Stimulated activated CD4-positive, alpha-beta T cell treated with anti-CD3 and anti-CD28 coated beads, Interleukin-2, amount 100 ng/mL, for 48 hours (primary cell): ENCODE results near the gene ZNF574.

ENCODE experiments used
- DNase-seq, 2 donors: peaks; one replicate each; pipeline ENCODE4 v3.0.0-alpha.2; 2020

The ZNF574 gene

GRCh38 chr19:42060117-42060516 is 15.8 kb upstream of the ZNF574 start:
- DNase-seq = no peak

DNA sequence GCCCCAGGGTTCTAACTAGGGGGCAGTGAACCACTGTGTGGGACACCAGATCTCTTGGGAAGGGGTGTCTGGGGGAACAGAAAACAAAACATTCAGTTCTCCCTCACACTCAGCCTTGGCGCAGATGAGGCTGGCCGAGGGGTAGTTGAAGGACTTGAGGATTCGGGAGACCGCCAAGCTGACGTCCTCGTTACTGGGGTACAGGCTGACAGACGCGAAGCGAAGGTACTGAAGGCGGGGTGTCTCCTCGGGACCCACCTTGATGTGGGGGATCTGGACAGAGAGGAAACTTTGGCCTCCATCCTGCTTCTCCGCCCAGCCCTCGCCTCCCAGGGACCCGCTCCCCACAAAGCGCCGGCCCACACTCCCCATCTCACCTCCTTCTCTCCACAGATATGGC is 13.6 kb upstream of the ZNF574 start:
- DNase-seq = no peak

GRCh38 chr19:42064432-42064831 is 11.5 kb upstream of the ZNF574 start:
- no peak for DNase-seq

- DNase-seq = no peak
These were observed 10.9 kb upstream of the ZNF574 start for GRCh38 chr19:42065051-42065450.

GRCh38 chr19:42065511-42065910 is 10.5 kb upstream of the ZNF574 start:
- DNase-seq = no peak

GRCh38 chr19:42066075-42066754 is 9.8 kb upstream of the ZNF574 start:
- no peak for DNase-seq

DNA sequence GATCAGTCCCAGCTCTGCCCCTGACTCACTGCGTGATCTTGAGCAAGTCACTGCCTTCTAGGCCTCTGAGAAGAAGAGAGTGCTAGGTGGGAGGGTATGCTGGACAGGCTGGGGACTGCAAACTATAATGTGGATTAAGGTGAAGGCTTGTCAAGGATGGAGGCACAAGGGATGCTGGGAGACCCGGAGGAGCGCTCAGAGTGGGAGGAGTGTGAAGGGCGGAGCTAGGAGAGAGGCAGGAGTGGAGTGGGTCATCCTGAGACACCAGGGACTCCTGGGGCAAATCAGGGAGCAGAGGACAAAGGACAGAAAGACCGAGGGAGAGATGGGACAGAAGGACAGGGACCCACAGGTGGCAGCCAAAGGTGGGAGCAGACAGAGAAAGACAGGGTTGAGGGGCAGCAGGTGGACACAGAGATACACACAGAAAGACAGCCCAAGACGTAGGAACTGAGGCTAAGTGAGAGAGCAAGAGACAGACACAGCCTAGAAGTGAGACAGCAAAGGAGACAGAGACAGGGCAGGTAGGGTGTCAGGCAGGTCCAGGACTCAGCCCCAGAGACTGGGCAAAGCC is 8.6 kb upstream of the ZNF574 start:
- DNase-seq = no peak

DNA sequence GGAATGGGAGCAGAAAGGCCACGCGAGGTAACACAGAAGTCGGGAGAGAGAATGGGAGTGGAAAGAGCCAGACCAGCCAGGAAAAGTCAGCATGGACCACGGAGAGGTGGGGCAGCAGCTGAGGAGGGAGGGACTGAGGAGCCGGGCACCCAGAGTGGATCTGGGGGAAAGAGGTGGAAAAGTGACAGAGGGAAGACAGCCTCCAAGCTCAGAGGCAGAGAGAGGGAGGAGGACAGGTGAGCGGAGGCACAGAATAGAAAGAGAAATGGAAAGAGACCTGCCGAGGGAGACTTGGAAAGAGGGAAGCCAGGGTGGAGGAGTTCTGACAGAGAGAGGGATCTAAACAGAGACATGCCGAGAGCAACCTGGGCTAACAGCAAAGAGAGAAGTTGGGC is 7.6 kb upstream of the ZNF574 start:
- no peak for DNase-seq

DNA sequence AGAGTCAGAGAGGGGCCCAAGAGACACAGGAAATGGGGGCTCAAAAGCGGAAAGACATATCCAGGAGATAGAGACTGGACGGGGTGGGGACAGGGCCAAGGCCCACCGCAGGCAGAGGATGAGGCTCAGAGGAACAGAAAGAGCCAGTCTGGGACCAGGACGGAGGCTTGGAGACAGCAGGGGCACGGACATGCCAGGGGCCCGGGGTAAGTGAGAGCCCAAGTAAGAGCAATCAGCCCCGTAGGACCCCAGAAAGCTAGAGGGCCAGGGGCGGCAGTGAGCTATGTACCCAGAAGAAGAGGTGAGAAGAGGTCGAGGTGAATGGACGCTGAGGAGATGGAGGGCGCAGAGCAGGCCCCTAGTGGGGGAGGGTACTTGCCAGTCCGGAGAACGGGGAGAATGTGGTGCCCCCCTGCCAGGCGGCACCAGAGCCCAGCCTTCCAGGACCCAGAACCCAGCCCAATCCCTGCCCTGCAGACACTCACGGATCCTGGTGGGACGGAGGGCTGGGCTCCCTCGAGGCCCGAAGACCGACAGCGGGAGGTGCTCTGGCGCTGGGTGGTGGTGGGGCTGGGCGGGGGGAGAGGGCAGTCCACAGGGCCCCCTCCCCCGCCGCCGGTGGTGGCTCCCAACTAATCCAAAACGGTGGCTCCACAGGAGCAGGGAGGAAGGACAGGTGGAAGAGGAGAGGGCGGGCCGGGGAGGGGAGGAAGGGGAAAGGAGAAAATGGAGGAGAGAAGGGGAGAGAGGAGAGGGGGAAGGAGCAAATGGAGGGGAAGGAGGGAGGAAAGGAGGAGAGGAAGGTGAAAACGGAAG is 7.0 kb upstream of the ZNF574 start:
- DNase-seq = no peak

DNA sequence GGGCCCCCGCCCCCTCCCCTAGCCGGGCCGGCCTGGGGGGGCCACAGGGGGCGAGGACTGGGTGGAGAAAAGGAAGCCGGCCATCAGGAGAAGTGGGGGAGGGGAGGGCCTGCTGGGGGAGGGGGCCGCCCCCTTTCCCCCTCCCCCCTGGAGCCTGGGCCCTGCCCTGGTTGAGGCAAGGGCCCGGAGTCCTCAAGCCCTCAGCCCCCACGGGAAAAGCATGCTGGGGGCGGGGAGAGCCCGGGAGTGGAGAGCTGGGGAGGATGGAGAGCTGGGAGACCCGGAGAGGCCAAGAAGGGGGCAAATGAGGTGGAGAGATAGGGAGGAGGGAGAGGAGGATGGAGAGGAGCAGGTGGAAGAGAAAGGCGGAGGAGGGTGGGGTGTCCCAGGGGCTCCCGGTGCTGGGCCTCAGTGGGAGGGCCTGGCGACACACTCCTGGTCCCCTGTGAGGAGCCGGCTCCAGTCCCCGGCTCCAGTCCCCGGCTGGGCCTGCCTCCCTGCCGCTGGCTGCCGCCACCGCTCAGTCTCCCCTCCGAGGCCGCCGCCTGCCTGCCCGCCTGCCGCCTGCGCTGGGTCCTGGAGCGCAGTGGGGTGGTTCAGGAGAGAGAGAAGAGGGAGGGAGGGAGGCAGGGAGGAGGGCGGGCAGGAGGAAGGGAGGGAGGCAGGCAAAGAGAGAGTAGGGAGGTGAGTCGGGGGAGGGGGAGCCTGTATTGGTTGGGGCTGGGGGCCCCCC is 6.2 kb upstream of the ZNF574 start, which contains the start of gene GRIK5:
Gene GRIK5 (minus strand): TSS at position 588 of the 733 bp plus-strand sequence. CDS start 4,436 bp downstream, outside the sequence.
- DNase-seq = no peak

DNA sequence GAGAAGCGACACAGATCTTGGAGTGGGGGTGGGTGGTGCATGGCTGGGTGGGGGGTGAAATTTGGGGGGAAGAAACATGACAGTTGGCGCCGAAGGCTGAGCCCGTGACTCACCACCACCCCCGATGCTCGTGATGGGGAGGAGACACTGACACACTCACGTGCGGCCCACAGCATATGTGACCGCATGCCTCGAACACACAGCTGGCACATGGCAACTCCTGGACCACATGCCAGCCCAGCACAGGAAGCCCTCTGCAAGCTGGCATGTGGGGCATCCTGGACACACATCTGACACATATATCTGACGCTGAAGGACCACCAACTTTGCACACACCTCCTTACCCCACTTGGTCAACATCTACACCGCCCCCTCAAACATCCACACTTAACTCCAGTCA is 4.7 kb upstream of the ZNF574 start:
- DNase-seq = no peak

DNA sequence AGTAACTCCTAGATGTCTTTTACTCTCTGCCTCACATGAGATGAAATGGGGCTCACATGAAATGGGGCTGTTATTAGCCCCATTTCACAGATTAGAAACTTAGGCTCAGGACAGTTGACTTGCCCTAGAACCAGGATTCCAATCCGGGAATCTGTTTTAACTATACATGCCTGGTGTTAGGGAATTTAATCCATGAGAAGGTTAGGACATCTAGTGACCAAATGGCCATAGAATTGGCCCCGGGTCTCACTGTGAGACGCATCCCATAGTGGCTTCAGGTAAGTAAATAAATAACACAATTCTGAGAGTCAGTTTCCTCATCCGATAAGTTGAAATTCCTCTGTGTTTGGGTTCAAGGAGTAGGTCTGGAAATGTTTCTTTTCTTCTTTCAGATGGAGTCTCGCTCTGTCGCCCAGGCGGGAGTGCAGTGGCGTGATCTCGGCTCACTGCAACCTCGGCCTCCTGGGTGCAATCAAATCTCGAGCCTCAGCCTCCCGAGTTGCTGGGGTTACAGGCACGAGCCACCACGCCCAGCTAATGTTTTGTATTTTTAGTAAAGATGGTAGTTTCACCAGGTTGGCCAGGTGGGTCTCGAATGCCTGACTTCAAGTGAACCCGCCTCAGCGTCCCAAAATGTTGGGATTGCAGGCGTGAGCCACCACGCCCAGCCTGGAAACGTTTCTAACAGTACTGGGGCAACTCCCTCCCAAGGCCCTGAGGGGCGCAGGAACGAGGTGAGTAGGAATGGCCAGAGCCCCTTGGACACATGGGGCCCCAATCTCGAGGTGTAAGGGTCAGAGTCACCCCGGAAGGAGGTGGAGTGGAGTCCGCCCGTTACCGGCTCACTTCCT is 1.2 kb upstream of the ZNF574 start:
- peak in 1 of 2 donors; percentile 18 for DNase-seq

DNA sequence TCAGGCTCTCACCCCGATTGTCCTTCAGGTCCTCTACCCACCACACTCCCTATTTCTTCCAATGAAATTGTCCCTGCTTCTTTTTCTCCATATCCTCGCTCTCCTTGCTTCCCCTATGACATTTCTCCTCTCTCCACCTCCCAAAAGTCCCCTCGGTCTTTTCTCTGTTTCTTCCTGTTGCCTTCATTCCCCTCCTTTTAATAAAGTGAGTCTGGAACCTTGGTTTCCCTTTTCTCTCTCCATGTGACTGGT is 676 bp upstream of the ZNF574 start:
- DNase-seq = no peak

- DNase-seq = peak in 1 of 2 donors; percentile 22
These were observed 496 bp downstream of the ZNF574 start for GRCh38 chr19:42076380-42076944.

GRCh38 chr19:42078058-42078457 is 2.1 kb downstream of the ZNF574 start:
- DNase-seq = no peak

DNA sequence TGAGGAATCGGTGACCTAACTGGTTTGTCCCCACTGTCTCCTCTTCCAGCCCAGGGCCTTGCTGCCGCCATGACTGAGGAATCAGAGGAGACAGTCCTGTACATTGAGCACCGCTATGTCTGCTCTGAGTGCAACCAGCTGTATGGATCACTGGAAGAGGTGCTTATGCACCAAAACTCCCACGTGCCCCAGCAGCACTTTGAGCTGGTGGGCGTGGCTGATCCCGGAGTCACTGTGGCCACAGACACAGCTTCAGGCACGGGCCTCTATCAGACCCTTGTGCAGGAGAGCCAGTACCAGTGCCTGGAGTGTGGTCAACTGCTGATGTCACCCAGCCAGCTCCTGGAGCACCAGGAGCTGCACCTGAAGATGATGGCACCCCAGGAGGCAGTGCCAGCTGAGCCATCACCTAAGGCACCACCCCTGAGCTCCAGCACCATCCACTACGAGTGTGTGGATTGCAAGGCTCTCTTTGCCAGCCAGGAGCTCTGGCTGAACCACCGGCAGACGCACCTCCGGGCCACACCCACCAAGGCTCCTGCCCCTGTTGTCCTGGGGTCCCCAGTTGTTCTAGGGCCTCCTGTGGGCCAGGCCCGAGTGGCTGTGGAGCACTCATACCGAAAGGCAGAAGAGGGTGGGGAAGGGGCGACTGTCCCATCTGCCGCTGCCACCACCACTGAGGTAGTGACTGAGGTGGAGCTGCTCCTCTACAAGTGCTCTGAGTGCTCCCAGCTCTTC is 2.7 kb downstream of the ZNF574 start:
- DNase-seq = no peak

GRCh38 chr19:42079276-42079669 is 3.3 kb downstream of the ZNF574 start:
- no peak for DNase-seq

- no peak for DNase-seq
These were observed 4.2 kb downstream of the ZNF574 start for GRCh38 chr19:42079886-42080763.

- DNase-seq = no peak
These were observed 4.9 kb downstream of the ZNF574 start for GRCh38 chr19:42080764-42081375.

GRCh38 chr19:42081584-42082203 is 5.7 kb downstream of the ZNF574 start:
- no peak for DNase-seq
